ENCODE measurements around the gene IL16.

Gene IL16

GRCh38 chr15:81356252-81356651 is 159.6 kb downstream of the IL16 start:
- TF ChIP-seq CTCF (IDR thresholded peaks at IDR 0.05): no peak
- H2AFZ ChIP-seq: no peak overlapping the region

GRCh38 chr15:81357180-81357686 is 160.6 kb downstream of the IL16 start:
- no peak overlapping the region for H3K4me2 ChIP-seq (ENCODE audit: low read length)
- TF ChIP-seq CTCF (IDR thresholded peaks at IDR 0.05): no peak
- no peak overlapping the region for H3K9ac ChIP-seq
- H3K36me3 ChIP-seq (ENCODE audit: control insufficient read depth, insufficient read depth, low read length): no peaks in the 10 kb centered on the region
- no peaks in the 10 kb centered on the region for H3K27me3 ChIP-seq (ENCODE audit: control insufficient read depth, insufficient read depth, low read length)
- no peaks in the 10 kb centered on the region for H3K9me3 ChIP-seq (ENCODE audit: control insufficient read depth, low read length)
- H3K4me3 ChIP-seq (ENCODE audit: low read depth, low read length): no peak overlapping the region
- H2AFZ ChIP-seq: no peak overlapping the region
- no peaks in the 10 kb centered on the region for H3K4me1 ChIP-seq
- H3K27ac ChIP-seq: no peak overlapping the region
- H3K79me2 ChIP-seq: no peaks in the 10 kb centered on the region

More at GRCh38 chr15:81356252-81356651, 159.6 kb downstream of the IL16 start:
- Histone ChIP-seq H3K36me3 (ENCODE audit: control insufficient read depth, insufficient read depth, low read length) (no peaks in the 10 kb centered on the region), H3K4me1 (no peaks in the 10 kb centered on the region), H3K9me3 (ENCODE audit: control insufficient read depth, low read length) (no peaks in the 10 kb centered on the region), H3K27ac (no peak overlapping the region), H3K4me2 (ENCODE audit: low read length) (no peak overlapping the region), H3K9ac (no peak overlapping the region), H3K27me3 (ENCODE audit: control insufficient read depth, insufficient read depth, low read length) (no peaks in the 10 kb centered on the region), H3K79me2 (no peaks in the 10 kb centered on the region), H3K4me3 (ENCODE audit: low read depth, low read length) (no peak overlapping the region)

- TF ChIP-seq CTCF (IDR thresholded peaks at IDR 0.05): no peak
- no peak overlapping the region for H3K9ac ChIP-seq
Observed at GRCh38 chr15:81358248-81358647, 161.6 kb downstream of the IL16 start.

GRCh38 chr15:81360491-81360890 is 163.8 kb downstream of the IL16 start:
- no peak overlapping the region for H3K4me2 ChIP-seq (ENCODE audit: low read length)
- no peak for TF ChIP-seq CTCF (IDR thresholded peaks at IDR 0.05)
- no peak overlapping the region for H2AFZ ChIP-seq
- H3K4me1 ChIP-seq: no peaks in the 10 kb centered on the region
- H3K4me3 ChIP-seq (ENCODE audit: low read depth, low read length): no peak overlapping the region
- H3K9me3 ChIP-seq (ENCODE audit: control insufficient read depth, low read length): no peaks in the 10 kb centered on the region
- no peaks in the 10 kb centered on the region for H3K79me2 ChIP-seq
- H3K9ac ChIP-seq: no peak overlapping the region
- no peaks in the 10 kb centered on the region for H3K27me3 ChIP-seq (ENCODE audit: control insufficient read depth, insufficient read depth, low read length)
- H3K36me3 ChIP-seq (ENCODE audit: control insufficient read depth, insufficient read depth, low read length): no peaks in the 10 kb centered on the region
- no peak overlapping the region for H3K27ac ChIP-seq

More at GRCh38 chr15:81358248-81358647, 161.6 kb downstream of the IL16 start:
- H3K36me3 ChIP-seq (ENCODE audit: control insufficient read depth, insufficient read depth, low read length): no peaks in the 10 kb centered on the region
- H3K4me1 ChIP-seq: no peaks in the 10 kb centered on the region
- no peaks in the 10 kb centered on the region for H3K79me2 ChIP-seq
- H3K27ac ChIP-seq: no peak overlapping the region
- H3K27me3 ChIP-seq (ENCODE audit: control insufficient read depth, insufficient read depth, low read length): no peaks in the 10 kb centered on the region
- H3K4me3 ChIP-seq (ENCODE audit: low read depth, low read length): no peak overlapping the region
- H2AFZ ChIP-seq: no peak overlapping the region
- no peak overlapping the region for H3K4me2 ChIP-seq (ENCODE audit: low read length)
- no peaks in the 10 kb centered on the region for H3K9me3 ChIP-seq (ENCODE audit: control insufficient read depth, low read length)

GRCh38 chr15:81361891-81362290 is 165.2 kb downstream of the IL16 start:
- H3K36me3 ChIP-seq (ENCODE audit: control insufficient read depth, insufficient read depth, low read length): no peaks in the 10 kb centered on the region
- no peak for TF ChIP-seq CTCF (IDR thresholded peaks at IDR 0.05)
- H2AFZ ChIP-seq: no peak overlapping the region
- no peaks in the 10 kb centered on the region for H3K9me3 ChIP-seq (ENCODE audit: control insufficient read depth, low read length)
- no peak overlapping the region for H3K27ac ChIP-seq
- H3K27me3 ChIP-seq (ENCODE audit: control insufficient read depth, insufficient read depth, low read length): no peaks in the 10 kb centered on the region
- no peaks in the 10 kb centered on the region for H3K4me1 ChIP-seq
- no peaks in the 10 kb centered on the region for H3K79me2 ChIP-seq
- no peak overlapping the region for H3K9ac ChIP-seq
- H3K4me3 ChIP-seq (ENCODE audit: low read depth, low read length): no peak overlapping the region
- H3K4me2 ChIP-seq (ENCODE audit: low read length): no peak overlapping the region
